SU-DHL-6 (cell line): ENCODE data around the gene DOCK1.
"Not testable (repeated sequence)": the region's sequence is repeated elsewhere in the genome, so short reads cannot be mapped to it uniquely, and the experiment has no call there.

Experiments
- EZH2phosphoT487 ChIP-seq: fragments of 200-600 bp; sonication (generic), shearing (Covaris generic); conservative IDR thresholded peaks from 2 replicates; pipeline ENCODE4 v1.6.1; 2018; ENCODE audit warnings: mild to moderate bottlenecking, antibody characterized with exemption, low read length, moderate library complexity, mixed read lengths
- TF ChIP-seq, protein P1 (sequence below): fragments of 200-600 bp; sonication (generic); IDR thresholded peaks from one replicate; pipeline ENCODE4 v1.5.1; 2017; ENCODE audit warnings: antibody characterized with exemption, mild to moderate bottlenecking, low read length, moderate library complexity; ENCODE audit not compliant: insufficient read depth, poor library complexity, severe bottlenecking

DNA sequence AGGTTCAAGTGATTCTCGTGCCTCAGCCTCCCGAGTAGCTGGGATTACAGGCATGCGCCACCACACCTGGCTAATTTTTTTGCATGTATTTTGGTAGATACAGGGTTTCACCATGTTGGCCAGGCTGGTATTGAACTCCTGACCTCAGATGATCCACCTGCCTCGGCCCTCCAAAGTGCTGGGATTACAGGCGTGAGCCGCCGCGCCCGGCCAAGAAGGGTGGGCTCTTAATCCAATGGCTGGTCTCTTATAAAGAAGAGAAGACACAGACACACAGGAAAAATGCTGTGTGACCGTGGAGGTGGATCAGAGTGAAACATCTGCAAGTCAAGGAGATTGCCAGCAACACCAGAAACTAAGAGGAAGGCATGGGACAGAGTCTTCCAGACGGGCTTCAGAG is 394.0 kb downstream of the DOCK1 start:
- TF ChIP-seq, protein P1, sequence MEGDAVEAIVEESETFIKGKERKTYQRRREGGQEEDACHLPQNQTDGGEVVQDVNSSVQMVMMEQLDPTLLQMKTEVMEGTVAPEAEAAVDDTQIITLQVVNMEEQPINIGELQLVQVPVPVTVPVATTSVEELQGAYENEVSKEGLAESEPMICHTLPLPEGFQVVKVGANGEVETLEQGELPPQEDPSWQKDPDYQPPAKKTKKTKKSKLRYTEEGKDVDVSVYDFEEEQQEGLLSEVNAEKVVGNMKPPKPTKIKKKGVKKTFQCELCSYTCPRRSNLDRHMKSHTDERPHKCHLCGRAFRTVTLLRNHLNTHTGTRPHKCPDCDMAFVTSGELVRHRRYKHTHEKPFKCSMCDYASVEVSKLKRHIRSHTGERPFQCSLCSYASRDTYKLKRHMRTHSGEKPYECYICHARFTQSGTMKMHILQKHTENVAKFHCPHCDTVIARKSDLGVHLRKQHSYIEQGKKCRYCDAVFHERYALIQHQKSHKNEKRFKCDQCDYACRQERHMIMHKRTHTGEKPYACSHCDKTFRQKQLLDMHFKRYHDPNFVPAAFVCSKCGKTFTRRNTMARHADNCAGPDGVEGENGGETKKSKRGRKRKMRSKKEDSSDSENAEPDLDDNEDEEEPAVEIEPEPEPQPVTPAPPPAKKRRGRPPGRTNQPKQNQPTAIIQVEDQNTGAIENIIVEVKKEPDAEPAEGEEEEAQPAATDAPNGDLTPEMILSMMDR, result not testable (repeated sequence)
- not testable (repeated sequence) for TF ChIP-seq EZH2phosphoT487
